ENCODE measurements around the gene NHP2.

DNA sequence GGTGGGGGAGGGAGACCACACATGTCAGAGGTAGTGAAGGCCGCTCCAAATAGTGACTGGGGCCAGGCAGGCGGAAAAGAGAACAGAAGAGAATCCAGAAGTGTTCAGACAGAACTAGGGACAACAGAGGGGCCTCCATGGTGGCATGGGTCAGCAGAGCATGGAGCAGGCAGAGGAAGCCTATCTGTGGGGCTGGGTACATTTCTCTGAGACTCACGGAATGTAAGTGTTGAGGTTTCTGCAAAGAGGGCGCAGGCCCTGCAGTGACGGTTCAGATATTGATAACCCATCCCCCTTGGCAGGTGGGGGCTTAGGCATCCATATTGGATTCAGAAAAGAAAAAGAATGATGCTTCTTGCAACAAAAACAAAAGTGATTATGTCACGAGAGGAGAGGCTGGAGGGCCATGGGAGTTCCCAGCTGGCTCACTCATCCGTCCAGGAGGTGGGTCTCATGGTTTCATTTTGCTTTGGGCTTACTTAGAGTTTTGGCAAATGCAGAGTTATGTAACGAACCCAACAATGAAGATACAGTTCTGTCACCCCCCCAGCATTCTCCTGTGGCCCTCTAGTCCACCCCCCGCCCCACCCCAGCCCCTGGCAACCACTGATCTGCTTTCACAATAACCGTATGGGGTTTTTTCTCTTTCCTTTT lies 28.3 kb downstream of the NHP2 start:
- TF ChIP-seq, protein P1, sequence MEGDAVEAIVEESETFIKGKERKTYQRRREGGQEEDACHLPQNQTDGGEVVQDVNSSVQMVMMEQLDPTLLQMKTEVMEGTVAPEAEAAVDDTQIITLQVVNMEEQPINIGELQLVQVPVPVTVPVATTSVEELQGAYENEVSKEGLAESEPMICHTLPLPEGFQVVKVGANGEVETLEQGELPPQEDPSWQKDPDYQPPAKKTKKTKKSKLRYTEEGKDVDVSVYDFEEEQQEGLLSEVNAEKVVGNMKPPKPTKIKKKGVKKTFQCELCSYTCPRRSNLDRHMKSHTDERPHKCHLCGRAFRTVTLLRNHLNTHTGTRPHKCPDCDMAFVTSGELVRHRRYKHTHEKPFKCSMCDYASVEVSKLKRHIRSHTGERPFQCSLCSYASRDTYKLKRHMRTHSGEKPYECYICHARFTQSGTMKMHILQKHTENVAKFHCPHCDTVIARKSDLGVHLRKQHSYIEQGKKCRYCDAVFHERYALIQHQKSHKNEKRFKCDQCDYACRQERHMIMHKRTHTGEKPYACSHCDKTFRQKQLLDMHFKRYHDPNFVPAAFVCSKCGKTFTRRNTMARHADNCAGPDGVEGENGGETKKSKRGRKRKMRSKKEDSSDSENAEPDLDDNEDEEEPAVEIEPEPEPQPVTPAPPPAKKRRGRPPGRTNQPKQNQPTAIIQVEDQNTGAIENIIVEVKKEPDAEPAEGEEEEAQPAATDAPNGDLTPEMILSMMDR (IDR thresholded peaks at IDR 0.05) = no peak
- TF ChIP-seq ZFX (IDR thresholded peaks at IDR 0.05; ENCODE audit: borderline replicate concordance) = no peak

All from 22Rv1 (cell line).